ENCODE measurements around the gene EIF4E1B.

The EIF4E1B gene

DNA sequence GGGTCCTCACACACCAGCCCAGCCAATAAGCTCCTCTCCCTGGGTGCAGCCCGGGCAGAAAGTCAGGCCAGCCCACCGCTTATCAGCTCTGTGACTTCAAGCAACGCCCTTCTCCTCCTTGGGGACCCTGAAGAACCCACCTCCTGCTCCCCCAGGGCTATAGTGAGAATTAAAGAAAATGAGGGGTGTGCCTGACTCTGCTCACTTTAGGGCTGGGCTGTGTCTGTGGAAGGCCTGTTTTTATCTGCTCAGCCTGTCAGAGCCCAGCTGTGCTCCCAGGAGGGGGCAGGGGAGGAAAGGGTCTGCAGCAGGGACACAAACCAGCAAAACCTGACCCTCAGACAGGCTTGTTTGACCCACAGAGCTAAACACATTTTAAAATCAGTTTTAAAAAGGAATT, 24.4 kb upstream of the EIF4E1B start:
- DNase-seq (ENCODE audit: low read depth): no peak

DNA sequence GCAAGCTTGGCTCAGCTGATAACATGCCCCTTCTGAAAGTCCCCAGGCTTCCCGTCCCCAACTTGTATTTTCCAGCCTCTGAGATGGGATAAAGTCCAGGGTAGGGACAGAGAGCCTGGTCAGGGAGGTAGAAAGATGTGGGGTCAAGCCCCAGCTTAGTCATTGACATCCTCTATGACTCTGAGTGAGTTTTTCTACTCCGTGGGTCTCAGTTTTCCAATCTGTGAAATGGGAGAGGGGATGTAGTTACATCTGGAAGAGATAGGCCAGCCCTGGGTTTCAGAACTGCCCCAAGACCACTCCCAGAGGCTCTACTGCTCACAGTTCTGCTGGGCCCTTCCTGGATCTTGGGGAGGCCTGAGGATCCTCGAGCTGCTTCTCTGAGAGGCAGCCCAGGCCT, 23.6 kb upstream of the EIF4E1B start:
- DNase-seq (ENCODE audit: low read depth): no peak

DNA sequence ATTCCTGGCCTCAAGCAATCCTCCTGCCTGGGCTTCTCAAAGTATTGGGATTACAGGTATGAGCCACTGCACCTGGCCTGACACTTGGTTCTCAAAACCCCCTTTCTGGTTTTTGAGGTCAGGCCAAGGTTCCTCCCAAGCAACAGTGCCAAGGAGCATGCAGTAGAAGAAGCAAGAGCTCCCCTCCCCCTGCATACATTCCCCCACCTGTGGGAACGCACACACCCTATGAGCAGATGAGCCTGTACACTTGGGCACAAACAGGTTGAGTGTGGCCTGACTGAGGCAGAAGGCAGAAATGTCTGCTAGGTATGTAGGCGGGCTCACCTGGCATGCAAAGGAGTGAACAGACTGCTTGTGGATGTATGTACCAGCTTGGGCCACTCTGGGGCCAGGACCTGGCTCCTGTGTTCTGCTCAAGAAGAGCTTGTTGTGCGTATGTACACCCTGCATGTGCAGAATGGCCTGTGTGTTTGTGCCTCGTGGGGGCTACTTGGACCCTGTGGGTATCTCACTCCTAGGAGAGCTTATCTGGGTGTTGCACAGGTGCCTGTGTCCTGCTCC, 22.3 kb upstream of the EIF4E1B start:
- no peak for DNase-seq (ENCODE audit: low read depth)

DNA sequence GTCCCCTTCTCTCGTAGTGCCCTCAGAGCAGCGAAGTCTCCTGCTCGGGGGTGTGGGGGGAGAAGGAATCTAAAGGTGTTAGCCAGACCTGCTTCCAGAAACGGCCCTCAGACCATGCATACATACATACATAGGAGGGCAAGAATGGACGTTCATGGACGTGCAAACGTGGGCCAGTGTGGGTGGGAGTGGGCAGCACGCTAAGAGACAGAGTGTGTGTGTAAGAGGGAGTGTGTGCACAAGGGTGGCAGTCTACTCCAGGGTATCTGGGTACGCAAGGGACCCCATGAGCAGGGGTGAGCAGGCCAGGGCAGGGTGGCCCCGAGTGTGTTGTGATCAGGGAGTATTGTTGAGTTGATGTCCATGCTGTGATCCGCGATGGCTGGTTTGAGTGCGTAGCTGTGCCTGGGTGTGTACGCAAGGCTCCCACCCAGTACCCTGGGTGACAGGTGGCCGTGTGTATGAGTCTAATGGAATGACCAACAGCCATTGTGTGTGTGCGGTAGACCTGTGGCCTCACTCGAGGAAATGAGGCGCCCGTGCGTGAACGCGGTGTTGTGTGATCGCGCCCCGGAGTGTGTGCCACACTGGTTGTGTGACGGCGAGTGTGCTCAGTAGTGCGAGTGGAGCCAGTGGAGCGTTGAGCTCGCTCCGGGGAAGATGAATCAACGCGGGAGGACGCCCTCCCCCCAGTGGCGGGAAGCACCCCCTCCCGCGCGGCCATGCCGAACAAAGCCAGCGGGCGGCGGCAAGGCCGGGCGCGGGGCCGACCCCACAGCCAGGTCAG, 21.3 kb upstream of the EIF4E1B start:
- no peak for DNase-seq (ENCODE audit: low read depth)

DNA sequence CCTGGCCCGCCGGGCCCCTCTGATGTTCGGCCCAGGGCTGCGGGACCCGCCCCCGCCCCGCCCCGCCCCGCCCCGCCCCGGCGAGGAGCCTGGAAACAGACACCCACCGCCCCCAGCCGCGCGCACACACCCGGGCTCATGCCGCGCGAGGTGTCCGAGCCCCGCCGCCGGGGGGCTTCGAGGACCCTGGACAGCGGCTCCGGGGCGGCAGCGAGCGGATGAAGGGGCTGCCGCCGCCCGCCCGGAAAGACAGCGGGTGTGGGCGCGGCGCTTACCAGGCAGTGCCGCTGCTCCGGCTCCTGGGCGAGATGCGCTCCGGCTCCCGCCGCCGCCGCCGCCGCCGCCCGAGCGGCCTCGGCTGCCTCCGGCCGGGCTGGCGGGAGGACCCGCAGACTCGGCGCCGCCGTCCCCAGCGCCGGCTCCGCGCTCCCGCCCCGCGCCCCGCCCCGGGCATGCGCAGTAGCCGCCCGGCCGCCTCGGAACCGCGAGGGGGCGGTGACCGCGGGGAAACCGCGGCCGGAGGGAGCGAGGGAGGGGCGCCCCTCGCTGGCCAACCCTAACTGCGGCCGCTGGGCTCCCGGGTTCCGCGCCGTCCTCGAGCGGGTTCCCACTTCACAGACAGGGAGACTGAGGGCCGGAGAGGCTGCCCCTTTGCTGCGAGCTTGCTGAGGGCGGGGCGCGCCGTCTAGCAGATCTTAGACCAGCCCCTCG, 20.6 kb upstream of the EIF4E1B start, which contains the start of gene GPRIN1:
Gene GPRIN1 (minus strand): TSS at position 433 of the 711 bp plus-strand sequence. CDS start 10,322 bp downstream, outside the sequence.
- no peak for DNase-seq (ENCODE audit: low read depth)

DNA sequence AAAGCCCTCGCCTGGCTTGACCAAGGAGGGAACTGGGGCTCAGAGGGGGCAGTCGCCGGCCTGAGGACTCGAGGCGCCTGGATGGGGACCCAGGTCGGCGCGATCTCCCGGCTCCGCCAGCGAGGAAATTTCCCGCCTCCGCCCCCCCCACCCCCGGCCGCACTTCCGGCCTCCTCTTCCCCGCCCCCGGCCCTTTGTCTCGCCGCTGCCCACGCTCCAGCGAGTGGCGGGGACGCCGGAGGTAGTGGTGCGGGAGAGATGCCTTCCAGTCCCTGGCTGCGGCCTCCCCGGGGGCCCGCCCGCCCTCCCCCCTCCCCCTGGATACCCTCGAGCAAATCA, 20.1 kb upstream of the EIF4E1B start:
- DNase-seq (ENCODE audit: low read depth): no peak

DNA sequence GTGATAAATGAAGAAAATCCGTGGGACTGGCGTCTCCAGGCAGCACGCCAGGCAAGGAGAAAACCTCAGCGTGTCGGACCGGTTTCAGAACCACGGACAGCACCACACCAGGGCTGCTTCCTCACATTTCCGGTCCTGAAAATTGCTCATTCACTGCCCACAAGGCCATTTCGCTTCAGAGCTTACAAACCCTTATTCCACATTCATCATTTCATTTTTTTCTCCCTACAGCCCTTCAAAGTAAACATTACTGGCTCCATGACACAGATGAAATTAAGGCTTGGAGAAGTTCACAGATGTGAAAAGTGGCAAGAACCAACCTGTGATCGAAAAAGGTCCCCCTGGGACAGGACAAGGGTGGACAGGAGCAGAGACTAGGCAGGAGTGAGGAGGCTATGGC, 19.0 kb upstream of the EIF4E1B start:
- DNase-seq (ENCODE audit: low read depth): peak; percentile 64

DNA sequence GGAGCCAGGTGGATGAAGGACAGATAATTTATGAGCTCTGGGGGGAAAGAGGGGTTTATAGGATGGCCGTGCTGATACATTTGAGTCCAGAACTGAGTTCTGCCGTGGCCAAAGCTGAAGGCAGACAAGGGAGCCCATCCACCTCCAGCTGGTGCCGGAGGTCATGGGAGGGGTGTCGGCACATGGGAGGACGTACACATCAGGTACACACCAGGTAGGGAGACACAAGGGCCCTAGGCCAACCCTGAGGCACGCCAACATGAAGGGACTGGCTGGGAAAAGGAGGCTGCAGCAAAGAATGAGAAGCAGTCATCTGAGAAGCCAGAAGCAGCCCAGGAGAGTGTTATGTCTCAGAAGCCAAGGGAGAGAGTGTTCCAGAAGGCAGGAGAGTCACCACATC, 18.5 kb upstream of the EIF4E1B start:
- DNase-seq (ENCODE audit: low read depth): no peak

DNA sequence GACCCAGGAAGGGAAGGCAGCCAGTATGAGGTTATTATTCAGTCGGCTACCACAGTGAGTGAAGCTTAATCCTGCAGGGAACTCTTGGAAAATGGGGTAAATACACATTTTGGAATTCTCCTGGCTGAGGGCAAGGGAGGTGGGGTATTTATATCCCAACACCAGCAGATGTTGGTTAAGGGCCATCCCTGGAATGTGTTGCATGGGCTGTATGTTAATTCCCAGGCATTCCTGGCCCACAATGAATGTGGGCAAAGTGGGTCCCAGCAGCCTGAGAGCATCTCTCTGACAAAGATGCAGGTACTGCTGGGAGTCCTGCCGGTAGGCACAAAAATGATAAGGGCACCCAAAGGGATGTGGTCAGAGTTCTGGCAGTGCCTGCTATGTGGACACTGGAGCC, 17.6 kb upstream of the EIF4E1B start:
- no peak for DNase-seq (ENCODE audit: low read depth)

DNA sequence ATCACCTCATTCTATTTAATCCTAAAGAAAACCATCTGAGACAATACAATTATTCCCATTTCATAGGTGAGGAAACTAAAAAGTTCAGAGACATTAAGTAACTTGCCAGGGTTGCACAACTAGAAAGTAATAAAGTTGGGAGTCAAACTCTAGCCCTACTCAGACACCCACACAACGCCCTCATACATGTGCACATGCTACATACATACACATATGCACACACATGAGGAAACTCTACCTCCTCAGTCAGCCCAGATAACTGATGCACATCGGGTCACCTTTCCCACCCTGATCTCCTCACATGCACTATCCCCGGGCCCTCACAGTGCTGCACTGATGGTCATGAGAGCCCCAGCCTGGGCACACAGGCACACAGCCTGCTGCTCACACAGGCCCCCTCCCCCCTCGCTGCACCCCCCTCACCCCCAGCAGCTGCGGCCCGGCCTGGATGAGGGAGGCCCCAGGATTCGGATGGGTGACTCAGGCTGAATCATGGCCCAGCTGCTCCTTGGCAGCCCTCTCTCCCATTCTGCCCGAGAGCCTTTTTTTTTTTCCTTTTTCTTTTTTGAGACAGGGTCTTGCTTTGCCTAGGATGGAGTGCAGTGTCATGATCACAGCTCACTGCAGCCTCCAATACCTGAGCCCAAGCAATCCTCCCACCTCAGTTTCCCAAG, 15.5 kb upstream of the EIF4E1B start:
- DNase-seq (ENCODE audit: low read depth): no peak

DNA sequence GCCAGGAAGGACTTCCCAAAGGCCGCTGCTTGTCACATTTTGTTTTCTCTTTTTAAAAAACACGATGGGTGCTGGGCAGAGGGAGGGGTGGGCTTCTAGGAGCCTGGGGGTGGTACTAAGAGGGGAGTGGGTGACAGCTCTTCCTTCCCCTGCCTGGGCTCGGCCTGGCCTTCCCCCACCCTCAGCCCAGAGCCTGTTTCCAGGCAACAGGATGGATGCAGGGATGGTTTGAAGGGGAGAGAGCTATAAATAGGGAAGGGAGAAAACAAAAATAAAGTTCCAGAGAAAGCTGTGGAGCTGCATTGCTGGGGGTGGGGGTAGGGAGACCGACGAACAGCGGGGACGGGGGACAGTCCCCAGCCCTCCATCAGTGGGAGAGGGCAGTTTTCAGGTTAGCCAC, 14.0 kb upstream of the EIF4E1B start:
- DNase-seq (ENCODE audit: low read depth): no peak

DNA sequence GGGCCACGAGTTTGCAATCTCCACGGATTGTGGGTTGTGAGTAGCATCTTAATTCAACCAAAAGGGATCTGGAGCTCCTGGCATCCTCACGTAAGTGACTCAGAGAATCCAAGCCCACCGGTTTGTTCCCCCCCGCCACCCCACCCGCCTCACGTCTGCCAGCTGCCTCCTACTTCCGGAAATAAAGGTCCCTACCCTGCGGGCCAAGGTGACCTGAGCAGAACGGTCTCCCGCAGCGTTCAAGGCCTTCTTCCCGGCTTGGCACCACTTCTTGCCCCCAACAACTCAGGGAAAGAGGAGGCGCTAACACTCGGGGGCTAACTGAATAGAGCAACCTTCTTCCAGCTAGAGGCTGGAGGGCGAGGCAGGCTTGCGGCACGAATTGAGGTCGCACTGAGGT, 11.7 kb upstream of the EIF4E1B start:
- no peak for DNase-seq (ENCODE audit: low read depth)

DNA sequence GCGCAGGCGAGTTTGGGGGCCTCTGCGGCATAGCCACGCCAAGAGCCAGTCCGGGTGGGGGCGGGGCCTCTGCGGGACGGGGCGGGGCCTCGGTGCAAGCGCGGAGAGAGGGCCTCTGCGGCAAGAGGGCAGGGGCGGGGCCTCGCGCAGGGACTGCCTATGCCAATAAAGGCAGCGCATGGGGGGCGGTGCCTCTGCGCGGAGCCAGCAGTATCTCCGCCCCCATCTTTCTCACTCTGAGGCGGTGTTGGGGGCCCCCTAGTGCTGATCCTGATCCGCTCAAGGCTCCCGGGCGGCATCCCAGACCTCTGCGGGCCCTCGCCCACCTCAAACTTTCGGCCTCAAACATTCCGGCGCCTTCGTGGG, 11.3 kb upstream of the EIF4E1B start:
- DNase-seq (ENCODE audit: low read depth): peak; percentile 41

DNA sequence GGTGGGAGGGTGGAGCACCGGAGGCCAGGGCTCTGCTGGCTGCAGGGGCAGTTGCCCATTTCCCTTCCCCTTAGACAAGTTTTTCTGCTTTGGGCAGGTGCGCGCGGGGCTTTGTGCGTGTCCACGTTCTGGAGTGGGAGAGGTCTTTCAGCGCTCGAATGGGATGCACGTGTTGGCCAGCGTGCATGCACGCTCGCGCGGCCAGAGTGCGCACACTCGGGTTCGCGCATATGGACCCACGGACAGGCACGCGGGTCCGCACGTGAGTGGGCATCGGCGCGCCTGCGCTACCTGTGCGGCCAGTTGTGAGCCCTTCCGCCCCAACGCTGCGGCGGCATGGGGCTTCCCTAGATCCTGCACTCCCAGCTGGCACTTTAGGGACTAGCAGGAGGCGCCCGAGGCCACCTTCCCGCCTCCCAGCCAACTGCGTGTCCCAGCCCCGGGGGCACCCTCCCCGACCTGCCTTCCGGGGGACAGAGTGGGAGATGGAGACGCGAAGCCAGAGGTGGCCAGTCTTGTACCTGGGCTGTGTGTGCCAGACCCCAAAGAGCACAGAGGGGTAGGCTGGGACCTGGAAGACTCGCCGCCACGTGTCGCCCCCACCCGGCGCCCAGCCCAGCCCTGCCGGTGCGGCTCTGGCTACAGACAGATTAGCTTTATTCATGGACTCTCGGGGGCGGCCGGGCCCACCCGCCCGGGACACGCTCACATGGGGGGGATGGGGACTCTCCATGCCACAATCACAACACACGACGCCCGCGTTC, 10.7 kb upstream of the EIF4E1B start:
- no peak for DNase-seq (ENCODE audit: low read depth)

DNA sequence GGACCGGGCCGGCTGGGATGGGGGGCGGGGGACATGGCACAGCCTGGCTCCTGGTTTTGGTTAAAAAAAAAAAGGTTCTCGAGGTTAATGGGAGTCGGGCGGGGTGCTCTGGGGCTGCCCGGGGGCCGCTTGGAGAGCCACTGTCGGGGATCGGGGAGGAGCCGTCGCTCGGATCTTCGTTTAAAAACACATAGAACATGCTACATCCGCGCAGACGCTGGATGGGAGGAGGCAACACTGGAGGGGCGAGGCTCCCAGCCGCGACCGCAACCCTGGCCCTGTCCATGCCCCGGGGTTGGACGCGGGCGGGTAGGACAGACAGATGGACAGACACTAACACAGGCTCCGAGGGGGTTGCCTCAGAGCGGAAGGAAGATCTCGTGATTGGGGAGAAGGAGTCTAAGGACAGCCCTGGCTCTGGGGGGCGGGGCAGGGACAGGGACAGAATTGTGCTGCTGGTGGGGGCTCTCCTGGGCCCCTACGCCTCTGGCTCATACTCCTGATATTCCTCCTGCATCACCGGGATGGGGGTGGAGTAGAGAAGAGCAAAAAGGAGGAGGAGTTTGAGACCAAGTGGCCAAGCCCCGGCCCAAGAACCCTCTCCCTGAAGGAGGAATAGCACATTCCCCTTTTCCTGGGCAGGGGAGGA, 10.0 kb upstream of the EIF4E1B start:
- no peak for DNase-seq (ENCODE audit: low read depth)

DNA sequence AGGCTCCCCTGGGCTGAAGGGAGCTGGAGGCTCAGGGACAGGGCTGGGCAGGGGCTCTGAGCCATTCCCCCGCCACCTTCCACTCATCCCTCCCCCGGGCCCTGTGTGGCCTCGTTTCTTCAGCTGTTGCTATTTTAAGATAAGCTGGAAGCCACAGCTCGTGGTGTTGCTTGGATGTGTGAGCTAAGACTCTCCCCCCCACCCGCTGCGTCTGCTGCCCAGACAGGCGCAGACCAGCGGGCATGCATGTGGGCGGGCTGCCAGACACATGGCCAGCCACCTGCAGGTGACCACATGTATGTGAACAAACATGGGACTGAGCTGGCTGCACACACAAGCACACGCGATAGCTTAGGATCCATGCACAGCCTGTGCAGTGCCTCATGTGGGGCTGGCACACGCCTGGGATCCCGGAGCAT, 8.8 kb upstream of the EIF4E1B start:
- DNase-seq (ENCODE audit: low read depth): no peak

DNA sequence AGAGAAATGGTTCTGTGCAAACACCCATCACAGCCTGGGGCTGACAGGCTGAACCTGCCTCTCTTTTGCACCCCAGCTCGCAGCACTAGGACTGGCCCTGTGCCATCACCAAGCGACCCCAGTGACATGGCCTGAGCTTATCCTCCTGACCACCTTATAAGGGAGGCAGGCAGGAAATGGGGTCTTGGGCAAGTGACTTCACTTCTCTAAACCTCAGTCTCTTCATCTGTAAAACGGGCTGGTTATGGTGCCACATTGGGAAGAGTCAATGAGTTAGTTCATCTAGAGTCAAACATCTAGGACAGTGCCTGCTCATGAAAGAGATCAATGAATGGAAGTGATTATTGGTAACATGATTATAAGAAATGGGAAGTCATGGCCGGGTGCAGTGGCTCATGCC, 6.3 kb upstream of the EIF4E1B start:
- DNase-seq (ENCODE audit: low read depth): no peak

DNA sequence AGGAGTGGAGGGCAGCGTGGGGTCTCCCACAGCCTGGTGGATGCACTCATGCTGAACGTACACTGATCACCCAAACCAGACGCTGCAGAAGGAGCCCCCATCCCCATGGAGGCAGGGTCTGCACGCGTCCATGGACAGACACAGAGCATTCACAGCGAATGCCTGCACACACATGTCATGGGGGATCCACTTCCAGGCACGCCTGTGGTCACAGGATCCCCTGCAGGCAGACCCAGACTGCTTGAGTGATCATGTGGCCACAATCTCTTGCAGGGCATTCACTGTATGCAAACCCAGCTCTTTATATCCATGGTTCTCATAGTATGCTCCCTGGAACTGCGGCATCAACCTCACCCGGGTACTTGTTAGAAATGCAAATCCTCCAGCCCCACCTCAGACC, 5.5 kb upstream of the EIF4E1B start:
- no peak for DNase-seq (ENCODE audit: low read depth)

DNA sequence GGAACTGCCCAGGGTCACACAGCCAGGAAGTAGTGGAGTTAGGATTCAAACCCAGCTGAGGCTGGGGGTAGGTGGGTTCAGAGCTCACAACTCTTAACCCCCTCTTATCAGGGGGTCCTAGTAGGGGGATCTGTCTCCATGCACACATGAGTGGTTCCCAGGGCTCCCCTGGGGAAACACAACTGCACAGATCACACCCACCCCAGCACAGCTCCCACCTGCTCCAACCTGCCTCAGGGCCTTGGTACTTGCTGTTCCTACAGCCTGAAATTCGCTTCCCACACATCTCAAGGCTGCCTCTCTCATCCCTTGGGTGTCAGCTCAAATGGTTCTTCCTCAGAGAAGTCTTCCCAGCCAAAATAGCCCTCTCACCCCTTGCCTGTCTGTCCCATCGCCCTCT, 5.0 kb upstream of the EIF4E1B start:
- DNase-seq (ENCODE audit: low read depth): no peak

DNA sequence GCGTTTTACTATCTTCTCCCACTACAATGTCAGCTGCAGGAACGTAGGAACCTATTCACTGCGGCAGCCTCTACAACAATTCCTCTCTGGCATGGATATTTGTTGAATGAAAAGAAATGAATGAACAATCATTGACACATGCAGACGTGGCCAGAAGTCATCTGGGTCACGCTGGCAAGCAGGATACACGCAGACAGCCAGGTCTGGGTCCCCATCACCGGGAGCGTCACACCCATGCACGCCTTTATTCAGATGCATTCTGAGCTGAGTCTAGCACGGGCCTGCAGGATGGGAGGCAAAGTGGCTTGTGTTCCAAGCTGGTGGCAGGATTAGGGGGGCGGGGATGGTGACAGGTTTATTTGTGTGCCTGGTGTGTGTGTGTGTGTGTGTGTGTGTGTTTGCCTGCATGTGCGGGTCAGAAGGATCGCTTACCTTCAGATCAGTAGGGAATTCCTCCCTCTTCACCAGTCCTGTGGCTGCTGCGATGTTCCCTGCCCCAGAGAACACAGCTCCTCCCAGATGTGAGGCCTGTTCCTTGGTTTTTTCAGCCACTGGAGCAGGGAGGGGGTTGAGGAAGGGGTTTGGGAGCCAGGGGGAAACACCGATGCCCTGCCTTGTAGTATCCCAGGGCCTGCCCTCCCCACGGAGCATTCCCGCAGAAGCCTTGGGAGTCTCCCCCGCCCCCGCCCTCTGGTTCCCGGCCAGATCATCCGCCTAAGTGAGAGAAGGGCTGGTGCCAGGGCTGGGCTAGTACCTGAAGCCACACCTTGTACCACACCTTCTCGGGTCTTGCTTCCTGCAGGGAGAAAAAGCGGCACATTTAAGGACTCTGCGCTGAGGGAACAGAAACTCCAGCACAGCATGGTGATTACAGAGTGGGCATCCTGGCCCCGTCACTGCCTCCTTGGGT, 4.3 kb upstream of the EIF4E1B start:
- no peak for DNase-seq (ENCODE audit: low read depth)

DNA sequence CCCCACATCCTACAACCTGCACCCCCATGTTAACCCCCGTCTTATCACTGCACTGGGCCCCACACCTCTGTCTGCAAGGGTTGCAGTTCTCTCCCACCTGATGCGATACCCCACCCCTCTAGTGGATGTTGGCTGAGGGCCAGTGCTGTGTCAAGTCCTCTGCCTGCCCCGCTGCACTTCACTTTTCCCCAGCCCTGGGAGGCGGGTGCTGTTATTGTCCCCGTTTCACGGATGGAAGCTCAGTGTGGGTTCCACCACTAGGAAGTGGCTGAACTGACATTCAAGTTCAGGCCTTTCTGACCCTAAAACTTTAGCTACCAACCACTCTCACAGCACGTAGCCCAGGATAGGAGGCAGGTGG, 3.6 kb upstream of the EIF4E1B start:
- DNase-seq (ENCODE audit: low read depth): no peak
